ENCODE measurements around the gene HAX1.
"Not testable (repeated sequence)": the region's sequence is repeated elsewhere in the genome, so short reads cannot be mapped to it uniquely, and the experiment has no call there.

The HAX1 gene

DNA sequence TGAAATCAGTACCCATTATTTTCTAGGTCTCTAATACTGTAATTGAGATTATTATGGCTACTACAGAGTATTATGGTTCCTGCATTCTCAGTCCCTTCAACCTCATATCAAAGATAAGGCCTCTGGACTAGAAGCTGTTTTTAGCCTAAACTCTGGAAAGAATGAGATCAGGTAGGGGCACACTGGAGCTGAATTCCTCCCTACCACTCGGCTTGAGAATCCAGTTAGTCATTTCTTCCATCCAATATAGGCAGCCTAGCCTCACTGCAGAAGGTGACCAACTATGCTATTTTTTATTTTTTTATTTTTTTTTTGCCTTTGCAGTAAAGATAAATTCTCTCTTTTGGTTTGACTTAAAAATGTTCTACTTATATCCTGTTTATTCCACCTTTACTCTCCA lies 8.0 kb upstream of the HAX1 start:
- Histone ChIP-seq H3K27me3 (ENCODE audit: insufficient read depth, low read depth, severe bottlenecking) (no peaks in the 10 kb centered on the region), H3K4me3 (ENCODE audit: low read depth, low read length) (no peak overlapping the region), H3K36me3 (peaks cover 99% of the 10 kb centered on the region), H3K27ac (no peak overlapping the region), H3K9me3 (ENCODE audit: severe bottlenecking) (no peaks in the 10 kb centered on the region)
- no peak for DNase-seq
- no peak for TF ChIP-seq CTCF (IDR thresholded peaks at IDR 0.05; ENCODE audit: low read depth, low read length)

DNA sequence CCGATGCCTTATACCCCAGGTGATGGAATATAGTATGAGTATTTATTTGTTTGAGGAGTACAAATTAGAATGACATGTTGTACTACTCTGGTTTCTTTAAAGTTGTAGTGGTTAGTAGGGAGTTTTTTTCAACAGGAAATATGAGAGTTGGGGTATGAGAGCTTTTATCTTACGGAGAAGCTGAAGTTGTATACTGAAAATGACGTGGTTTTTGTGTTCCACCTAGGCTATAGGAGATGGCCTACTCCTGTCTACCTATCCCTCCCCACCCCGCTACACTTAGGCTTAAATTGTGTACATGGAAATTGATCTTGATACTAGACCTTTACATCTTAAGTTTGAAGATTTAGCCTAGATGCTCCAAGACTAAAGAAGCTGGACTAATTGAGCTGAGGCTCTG lies 6.8 kb upstream of the HAX1 start:
- H3K9me3 ChIP-seq (ENCODE audit: severe bottlenecking): no peaks in the 10 kb centered on the region
- no peak overlapping the region for H3K27ac ChIP-seq
- no peak overlapping the region for H3K4me3 ChIP-seq (ENCODE audit: low read depth, low read length)
- H3K27me3 ChIP-seq (ENCODE audit: insufficient read depth, low read depth, severe bottlenecking): no peaks in the 10 kb centered on the region
- H3K36me3 ChIP-seq: peaks cover 94% of the 10 kb centered on the region
- no peak for DNase-seq
- no peak for TF ChIP-seq CTCF (IDR thresholded peaks at IDR 0.05; ENCODE audit: low read depth, low read length)

DNA sequence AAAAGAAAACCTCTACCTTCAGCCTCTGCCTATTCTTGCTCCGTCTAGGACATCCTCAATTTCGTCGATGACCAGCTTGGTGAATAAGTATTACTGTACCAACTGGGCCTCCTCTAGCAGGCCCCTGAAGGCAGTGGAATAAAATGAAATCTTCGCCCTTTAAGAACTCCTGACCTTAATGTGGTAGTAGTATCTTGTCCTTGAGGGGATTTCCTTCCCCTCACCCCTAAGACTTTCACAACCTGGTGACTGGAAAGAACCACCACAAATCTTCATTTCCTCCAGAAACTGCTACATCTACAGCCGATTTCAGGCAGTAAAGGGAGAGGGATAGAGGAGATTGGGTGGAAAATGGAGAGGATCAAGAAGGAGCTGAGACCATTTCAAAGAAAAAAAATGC lies 1.6 kb upstream of the HAX1 start:
- Histone ChIP-seq H3K9me3 (ENCODE audit: severe bottlenecking) (no peaks in the 10 kb centered on the region), H3K27ac (no peak overlapping the region), H3K4me3 (ENCODE audit: low read depth, low read length) (no peak overlapping the region), H3K36me3 (peaks cover 72% of the 10 kb centered on the region), H3K27me3 (ENCODE audit: insufficient read depth, low read depth, severe bottlenecking) (no peaks in the 10 kb centered on the region)
- no peak for TF ChIP-seq CTCF (IDR thresholded peaks at IDR 0.05; ENCODE audit: low read depth, low read length)
- DNase-seq: no peak

DNA sequence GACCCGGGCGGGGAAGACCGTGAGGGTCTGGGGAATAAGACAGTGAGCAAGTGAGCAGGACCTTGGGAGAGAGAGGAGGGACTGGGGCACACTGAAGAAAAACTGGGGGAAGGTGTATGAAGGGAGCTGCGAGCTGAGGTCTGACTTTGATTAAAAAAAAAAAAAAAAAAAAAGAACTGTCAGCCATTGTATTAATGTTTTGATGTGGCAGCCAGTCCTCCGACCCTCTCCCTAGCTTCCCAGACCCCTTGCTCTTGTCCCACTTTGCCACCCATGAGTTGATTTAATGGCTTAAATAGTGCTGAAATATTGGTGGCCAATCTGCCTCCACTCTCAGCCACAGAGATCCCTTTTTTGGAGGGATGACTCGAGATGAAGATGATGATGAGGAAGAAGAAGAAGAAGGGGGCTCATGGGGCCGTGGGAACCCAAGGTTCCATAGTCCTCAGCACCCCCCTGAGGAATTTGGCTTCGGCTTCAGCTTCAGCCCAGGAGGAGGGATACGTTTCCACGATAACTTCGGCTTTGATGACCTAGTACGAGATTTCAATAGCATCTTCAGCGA lies 652 bp downstream of the HAX1 start:
- TF ChIP-seq CTCF (IDR thresholded peaks at IDR 0.05; ENCODE audit: low read depth, low read length): no peak
- peaks cover 65% of the 10 kb centered on the region for H3K36me3 ChIP-seq
- DNase-seq: no peak
- no peaks in the 10 kb centered on the region for H3K9me3 ChIP-seq (ENCODE audit: severe bottlenecking)
- peak overlapping the region; percentile 63 for H3K4me3 ChIP-seq (ENCODE audit: low read depth, low read length)
- no peaks in the 10 kb centered on the region for H3K27me3 ChIP-seq (ENCODE audit: insufficient read depth, low read depth, severe bottlenecking)
- H3K27ac ChIP-seq: peak overlapping the region; percentile 88

DNA sequence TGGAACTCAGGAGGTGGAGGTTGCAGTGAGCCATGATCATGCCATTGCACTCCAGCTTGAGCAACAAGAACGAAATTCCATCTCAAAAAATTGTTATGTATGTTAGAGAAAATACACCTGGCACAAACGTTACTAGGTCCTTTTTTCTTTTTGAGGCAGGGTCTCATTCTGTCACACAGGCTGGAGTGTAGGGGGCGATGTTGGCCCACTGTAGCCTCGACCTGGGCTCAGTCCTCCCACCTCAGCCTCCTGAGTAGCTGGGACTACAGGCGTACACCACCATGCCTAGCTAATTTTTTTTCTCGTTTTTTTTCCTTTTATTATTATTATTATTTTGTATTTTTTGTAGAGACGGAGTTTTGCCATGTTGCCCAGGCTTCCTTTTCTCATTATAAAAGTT lies 4.4 kb downstream of the HAX1 start:
- peak; percentile 77 for TF ChIP-seq CTCF (IDR thresholded peaks at IDR 0.05; ENCODE audit: low read depth, low read length)
- H3K27ac ChIP-seq: no peak overlapping the region
- H3K27me3 ChIP-seq (ENCODE audit: insufficient read depth, low read depth, severe bottlenecking): no peaks in the 10 kb centered on the region
- H3K36me3 ChIP-seq: peaks cover 37% of the 10 kb centered on the region
- no peak overlapping the region for H3K4me3 ChIP-seq (ENCODE audit: low read depth, low read length)
- H3K9me3 ChIP-seq (ENCODE audit: severe bottlenecking): no peaks in the 10 kb centered on the region
- DNase-seq: peak; percentile 68

DNA sequence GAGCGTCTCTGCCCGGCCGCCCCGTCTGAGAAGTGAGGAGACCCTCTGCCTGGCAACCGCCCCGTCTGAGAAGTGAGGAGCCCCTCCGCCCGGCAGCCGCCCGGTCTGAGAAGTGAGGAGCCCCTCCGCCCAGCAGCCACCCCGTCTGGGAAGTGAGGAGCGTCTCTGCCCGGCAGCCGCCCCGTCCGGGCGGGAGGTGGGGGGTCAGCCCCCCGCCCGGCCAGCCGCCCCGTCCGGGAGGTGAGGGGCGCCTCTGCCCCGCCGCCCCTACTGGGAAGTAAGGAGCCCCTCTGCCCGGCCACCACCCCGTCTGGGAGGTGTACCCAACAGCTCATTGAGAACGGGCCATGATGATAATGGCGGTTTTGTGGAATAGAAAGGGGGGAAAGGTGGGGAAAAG lies 15.2 kb downstream of the HAX1 start:
- H3K4me3 ChIP-seq (ENCODE audit: low read depth, low read length); DNase-seq; H3K27ac ChIP-seq; H3K36me3 ChIP-seq: not testable (repeated sequence)
- peaks cover 16% of the 10 kb centered on the region for H3K9me3 ChIP-seq (ENCODE audit: severe bottlenecking)
- peaks cover 18% of the 10 kb centered on the region for H3K27me3 ChIP-seq (ENCODE audit: insufficient read depth, low read depth, severe bottlenecking)

Measured in WERI-Rb-1 (cell line).